ENCODE measurements around the gene C1orf210.

C1orf210 gene

DNA sequence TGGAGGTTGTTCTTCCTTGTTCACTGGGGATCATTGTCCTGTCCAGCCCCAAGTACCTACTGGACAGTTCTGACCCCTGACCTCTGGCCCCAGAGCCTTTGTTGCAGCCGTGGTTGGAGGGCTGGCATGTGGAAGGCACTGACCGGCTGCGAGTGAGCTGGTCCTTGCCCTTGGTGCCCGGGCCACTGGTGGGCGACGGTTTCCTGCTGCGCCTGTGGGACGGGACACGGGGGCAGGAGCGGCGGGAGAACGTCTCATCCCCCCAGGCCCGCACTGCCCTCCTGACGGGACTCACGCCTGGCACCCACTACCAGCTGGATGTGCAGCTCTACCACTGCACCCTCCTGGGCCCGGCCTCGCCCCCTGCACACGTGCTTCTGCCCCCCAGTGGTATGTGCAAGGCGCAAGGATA lies 26.8 kb upstream of the C1orf210 start:
- DNase-seq, result no peak

DNA sequence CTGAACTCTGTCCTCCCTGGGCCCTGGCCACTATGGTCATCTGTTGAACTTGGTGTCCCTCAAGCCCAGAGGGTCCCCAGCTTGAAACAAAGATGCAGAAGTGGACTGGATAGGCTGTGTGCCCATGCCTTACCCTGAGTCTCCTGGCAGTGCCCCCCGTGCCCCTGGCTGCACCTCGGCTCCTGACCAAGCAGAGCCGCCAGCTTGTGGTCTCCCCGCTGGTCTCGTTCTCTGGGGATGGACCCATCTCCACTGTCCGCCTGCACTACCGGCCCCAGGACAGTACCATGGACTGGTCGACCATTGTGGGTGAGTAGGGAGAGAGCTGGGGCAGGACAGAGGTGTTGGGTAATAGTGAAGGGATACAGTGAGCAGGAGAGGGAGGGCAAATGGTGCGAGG lies 26.1 kb upstream of the C1orf210 start:
- DNase-seq, result no peak

DNA sequence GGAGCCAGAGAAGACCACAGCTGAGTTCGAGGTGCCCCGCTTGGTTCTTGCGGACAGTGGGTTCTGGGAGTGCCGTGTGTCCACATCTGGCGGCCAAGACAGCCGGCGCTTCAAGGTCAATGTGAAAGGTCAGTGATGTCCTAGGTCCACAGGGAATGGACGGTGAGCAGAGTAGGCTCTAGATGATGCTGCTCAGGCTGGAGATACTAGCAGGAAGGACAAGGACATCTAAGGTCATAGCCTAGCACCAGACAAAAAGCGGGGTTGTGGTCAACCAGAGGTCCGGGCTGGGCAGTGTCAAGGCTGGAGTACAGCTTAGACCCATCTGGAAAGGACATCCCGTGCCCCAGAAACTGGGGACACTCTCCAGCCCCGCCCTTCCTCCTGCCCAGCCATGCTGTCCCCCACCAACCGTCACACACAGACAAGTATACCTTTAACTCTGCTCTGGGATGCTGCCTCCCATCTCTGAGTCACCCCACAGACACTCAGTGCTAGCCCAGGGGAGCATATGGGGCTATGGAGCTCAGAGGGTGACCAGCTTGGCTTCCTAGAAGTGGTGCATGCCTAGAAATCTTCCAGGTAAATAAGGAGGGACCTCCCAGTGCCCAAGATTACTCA lies 24.1 kb upstream of the C1orf210 start:
- no peak for DNase-seq

DNA sequence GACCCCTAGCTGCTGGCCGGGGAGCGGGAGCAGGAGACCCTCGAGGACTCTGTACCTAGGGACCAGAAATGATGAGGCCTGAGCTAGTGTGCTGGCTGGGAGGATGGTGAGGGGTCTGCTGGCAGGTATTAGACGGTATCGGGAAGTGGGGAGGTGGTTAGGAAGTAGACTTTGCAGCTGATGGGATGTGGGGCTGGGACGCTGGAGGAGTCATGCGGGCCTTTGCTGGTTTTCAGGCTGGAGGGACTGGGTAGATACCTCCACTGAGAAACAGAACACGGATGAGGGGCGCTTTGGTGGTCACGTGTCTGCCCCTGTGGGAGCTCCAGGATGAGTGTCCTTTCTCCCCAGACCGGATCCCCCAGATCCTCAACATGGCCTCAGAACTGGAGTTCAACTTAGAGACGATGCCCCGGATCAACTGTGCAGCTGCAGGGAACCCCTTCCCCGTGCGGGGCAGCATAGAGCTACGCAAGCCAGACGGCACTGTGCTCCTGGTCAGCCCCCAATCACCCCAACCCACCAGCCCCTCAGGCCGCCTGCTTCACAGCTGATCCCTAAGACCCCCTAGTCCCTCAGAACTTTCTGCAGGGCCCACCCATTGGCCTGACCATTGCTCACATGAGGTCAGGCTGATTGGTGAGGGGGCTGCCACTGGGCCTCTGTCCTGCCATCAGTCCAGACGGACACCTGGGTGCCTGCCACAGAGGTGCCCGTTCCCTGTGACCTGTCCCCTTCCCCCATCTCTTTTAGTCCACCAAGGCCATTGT lies 23.4 kb upstream of the C1orf210 start:
- DNase-seq, result no peak

DNA sequence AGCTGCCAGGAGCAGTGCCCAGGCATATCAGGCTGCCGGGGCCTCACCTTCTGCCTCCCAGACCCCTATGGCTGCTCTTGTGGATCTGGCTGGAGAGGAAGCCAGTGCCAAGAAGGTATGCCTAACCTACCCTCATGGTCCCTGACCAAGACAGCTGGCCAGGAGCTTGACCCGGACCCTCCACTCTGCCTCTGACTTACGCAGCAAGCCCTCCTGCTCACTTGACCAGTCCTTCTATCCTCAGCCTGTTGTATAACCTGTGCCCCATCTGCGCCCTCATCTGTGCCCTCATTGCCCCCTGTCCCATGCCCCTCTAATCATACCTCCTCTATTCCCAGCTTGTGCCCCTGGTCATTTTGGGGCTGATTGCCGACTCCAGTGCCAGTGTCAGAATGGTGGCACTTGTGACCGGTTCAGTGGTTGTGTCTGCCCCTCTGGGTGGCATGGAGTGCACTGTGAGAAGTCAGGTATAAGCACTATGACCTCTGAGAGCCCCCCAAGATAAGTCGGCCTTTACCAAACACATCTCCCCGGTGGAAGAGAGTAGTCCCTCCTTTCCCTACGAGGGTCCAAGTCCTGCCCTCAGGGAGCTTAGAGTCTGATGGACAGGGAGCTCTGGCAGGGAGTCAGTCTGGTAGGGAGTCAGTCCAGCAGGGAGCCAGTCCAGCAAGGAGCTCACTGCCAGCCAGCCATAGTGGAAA lies 22.2 kb upstream of the C1orf210 start:
- no peak for DNase-seq

DNA sequence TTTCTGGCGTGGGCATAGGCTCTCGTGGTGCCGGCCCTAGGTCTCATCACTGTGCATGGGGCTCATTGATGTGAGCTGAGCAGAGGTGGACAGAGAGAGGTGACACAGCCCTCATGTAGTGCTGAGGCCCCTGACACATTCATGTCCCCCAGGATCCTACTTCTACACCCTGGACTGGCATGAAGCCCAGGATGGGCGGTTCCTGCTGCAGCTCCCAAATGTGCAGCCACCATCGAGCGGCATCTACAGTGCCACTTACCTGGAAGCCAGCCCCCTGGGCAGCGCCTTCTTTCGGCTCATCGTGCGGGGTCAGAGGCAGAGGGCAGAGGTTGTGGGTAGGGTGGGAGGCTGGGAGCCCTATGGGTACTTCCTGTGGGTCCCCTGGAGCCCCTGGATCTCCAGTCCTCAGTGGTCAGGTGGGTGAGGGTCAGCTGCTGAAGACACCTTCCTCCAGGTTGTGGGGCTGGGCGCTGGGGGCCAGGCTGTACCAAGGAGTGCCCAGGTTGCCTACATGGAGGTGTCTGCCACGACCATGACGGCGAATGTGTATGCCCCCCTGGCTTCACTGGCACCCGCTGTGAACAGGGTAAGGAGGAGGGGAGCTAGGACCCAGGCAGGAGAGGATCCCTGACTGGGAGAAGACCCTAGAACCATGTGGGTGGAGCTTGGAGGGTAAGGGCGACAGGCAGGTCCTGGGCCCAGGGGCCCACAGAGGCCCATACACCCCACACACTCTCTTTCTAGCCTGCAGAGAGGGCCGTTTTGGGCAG lies 21.5 kb upstream of the C1orf210 start:
- DNase-seq, result no peak

DNA sequence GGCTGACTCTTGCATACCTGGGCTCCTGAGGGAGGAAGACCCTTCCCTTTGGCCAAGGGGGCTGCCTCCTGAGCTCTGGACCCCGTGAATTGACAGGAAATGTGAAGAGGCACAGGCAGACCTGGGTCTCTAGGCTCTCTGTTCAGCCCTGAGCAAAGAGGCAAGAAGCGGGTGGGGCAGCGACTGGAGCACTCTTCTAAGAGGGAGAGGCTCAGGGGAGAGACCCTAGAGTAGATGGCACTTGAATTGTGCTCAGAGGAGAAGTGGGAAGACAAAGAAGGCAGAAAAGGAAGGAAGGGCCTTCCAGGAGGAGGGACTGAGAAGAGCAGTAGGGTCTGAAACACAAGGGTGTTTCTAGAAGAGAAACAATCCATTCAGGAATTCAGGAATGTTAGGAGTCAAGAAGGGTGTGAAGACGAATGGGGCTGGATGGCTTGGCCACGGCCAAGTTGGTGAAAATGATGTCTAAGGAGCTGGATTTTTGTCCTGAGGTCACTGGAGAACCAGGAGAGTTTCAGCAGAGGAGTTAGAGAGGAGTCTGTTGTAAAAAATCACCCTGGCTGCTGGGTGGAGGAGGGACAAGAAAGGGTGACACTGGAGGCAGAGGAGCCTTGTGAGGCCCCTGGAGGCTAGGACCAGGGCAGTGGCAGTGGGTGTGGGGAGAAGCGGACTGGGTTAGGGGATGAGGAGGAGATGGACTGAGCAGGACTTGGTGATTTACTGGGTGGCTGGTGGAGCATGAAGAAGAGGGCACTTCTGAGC lies 20.7 kb upstream of the C1orf210 start:
- no peak for DNase-seq

DNA sequence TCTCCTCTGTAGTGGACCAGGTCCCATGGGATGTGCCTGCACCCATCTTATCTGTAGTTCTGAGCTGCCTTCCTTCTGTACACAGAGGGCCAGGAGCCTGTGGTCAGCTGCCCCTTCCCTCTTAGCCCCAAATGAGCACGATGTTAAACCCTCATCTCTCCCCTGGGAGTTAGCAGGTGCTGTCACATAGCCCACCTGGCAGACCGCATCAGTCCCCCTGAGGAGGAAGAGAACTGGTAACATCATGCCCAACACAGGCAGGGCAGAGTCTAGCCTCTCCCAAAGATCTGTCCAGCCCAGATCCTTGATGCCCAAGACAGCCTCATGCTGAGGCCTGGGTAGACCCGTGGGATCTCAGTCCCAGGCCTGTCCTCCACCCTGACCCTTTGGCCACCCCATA lies 20.1 kb upstream of the C1orf210 start:
- no peak for DNase-seq

DNA sequence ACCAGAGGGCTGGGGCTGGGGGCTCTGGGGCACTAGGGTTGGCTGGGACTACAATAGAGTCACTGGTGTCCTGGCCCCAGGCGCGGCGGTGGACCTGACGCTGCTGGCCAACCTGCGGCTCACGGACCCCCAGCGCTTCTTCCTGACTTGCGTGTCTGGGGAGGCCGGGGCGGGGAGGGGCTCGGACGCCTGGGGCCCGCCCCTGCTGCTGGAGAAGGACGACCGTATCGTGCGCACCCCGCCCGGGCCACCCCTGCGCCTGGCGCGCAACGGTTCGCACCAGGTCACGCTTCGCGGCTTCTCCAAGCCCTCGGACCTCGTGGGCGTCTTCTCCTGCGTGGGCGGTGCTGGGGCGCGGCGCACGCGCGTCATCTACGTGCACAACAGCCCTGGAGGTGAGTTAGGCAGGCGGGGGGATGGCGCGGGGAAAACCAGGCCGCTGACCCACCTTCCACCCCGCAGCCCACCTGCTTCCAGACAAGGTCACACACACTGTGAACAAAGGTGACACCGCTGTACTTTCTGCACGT lies 19.5 kb upstream of the C1orf210 start:
- no peak for DNase-seq

DNA sequence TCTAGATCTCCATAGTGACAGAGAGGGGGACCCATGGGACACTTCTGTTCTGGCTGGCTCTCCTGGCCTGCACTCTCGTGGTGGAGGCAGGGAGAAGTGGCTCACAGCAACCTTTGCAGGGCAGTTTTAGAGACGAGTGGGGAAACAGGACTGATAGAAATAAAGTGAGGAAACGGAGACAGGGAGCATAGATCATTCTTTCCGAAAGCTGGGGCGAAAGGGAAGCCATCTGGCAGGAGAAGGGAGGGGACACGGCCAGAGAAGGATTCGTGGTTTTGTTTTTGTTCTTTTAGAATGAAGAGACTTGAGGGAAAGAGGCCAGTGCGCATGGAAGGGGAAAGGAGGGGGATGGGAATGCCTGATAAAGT lies 18.9 kb upstream of the C1orf210 start:
- DNase-seq, result no peak

DNA sequence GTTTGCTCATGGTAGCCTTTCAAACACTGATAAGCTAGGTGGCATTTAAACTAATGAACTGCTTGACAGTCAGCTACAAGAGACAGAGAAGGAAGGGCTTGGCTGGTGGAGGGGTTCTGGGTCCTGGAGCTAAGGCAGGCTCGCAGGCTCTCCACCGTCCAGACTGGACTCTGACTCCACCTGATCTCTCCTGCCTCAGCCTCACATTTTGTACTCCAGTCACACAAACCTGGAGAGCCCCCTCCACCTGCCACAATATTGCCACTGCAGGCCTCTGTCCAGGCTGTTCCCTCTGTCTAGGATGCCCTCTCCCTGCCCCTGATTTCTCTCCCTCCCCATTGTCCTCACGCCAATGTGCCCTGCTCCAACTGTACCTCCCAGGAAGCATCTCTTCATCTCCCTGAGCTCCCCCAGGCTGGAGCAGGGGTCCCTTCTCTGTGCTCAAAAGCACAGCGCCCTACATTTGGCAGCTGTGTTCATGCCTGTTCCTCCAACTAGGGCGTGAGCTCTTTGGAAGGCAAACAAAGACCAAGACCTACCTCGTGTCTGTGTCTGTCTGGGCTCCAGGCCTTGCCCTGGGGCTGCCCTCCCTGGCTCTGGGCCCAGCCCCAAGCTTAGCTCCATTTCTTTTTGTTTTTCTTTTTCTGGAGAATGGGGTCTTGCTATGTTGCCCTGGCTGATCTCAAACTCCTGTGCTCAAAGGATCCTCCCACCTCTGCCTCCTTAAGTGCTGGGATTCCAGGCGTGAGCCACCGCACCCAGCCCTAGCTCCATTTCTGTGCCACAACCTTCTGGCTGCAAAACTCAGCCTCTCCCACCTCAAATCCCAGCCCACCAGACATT lies 18.3 kb upstream of the C1orf210 start:
- no peak for DNase-seq

DNA sequence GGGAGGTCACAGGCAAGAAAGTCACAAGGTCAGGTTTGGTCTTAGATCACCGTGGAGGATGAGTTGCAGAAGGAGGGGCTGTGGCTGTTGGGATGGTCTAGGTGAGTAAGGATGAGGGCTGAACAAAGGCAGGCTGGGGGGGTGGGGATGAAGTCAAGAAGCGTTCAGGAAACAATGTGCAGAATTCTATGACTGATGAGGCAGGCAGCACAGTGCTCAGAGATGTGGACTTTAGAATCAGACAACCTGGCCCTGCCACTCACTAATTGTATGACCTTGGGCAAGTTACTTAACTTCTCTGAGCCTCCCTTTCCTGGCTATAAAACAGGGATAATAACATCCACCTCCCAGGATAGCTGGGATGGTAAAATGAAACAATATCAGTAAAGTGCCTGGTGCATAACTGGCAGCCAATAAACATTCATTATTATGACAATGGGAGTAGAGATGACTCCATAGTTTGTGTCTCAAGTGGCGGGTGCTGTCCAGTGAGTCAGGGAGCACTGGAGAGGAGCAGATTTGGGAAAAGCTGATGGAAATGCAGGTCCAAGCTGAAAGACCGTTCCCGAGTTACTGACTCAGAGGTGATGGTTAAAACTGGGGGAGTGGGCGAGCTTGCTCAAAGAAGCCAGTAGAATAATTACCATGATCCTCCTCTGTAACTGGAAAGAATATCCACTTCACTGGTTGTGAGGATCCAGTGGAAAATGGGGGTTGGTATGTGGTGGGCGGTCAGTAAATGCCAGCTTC lies 17.5 kb upstream of the C1orf210 start:
- no peak for DNase-seq

DNA sequence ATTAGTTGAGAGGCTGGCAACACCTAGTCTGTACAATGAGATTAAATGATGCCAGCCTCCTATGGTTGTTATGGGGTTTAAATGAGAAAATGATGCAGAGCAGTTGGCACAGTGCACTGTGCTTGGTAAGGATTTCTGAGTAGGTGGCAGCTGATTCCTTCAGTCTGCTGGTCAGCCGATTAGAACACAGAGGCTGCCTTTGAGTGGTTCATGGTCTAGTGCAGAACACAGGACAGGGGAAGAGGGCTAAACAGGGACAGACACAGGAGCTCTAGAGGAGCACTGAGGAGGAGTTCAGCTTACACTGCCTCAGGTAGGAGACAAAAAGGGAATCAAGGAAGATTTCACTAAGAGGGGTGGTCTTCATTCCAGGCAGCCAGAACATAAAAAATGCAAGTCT lies 16.8 kb upstream of the C1orf210 start:
- no peak for DNase-seq

DNA sequence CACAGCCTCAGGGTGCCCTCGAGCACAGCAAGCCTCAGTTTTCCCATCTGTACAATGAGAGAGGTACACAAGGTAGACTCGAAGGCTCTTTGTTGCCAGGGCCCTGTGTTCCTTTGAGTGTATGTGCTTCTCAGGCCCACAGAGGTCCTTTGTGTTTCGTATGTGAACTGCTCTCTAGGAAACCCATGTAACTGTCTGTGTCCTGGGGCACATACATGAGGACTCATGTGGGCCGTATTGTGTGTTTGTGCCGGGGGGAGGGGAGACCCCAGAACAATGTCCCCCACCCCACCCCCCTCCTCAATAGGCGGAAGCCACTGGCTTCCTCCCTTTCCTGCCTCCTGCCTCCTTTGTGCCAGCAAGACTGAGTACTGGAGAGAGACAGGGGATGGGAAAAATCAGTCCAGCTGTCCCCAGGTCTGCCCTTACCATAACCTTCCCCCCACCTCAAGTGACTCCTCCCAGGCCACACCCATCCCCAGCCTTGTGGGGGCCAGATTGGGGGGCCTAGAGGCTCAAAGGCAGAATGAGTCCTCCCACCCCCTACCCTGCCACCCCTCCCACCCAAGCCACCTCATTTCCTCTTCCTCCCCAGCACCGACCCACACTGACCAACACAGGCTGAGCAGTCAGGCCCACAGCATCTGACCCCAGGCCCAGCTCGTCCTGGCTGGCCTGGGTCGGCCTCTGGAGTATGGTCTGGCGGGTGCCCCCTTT lies 15.2 kb upstream of the C1orf210 start, which contains the start of gene TIE1:
TIE1 (plus strand) TSS at position 605 of the 717 bp plus-strand sequence; CDS start at position 695, 90 bp downstream.
- DNase-seq, result no peak

DNA sequence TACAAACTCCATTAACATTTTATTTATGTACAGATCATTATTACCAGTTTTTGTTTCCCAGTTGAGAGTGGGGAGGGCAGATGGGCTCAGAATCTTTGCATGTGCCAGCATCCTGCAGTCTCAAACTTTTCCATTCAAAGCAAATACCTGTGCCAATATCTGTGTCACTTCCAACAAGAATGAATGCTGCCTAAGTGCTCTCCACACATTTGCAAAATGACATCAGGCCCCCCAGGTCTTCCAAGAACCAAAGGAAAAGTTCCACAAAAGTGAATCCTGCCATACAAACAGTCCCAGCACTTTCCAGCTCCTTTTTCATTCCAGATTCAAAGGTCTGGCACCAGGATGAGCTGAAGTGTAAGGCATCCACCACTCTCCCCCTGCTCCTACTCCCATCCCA lies 13.7 kb upstream of the C1orf210 start:
- DNase-seq, result no peak

DNA sequence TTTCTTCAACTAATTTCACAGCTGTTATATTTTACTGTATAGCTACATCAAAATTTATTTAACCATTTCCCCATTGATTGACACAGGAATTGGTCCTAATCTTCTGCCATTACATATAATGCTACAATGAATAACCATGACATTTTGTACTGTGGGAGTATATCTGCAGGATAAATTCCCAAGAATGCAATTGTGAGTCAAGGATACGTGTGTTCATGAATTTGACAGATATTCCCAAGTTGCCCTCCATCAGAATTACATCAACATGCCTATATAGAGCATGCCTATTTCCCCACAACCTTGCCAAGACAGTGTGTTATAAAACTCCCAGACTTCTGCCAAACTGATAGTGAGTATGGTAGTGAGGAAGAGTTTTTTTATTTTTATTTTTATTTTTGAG lies 12.7 kb upstream of the C1orf210 start:
- DNase-seq, result no peak

DNA sequence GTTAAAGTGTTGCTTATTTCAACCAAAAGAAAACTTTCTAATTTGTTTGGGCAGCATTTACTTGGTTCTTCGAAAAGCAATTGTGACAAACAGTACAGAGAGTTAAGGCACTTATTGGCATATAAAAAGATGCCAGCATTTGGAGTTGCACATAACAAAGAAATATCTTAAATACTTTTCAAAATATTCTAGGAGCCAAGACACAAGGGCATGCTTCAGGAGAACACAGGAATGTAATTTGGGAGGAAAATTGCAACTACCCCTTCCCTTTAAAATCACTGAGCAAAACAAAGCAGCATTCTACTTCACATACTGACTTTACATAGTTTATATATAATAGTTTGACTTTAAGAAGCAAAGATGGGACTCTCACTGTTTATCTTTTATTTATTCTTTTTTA lies 10.8 kb upstream of the C1orf210 start:
- no peak for DNase-seq

DNA sequence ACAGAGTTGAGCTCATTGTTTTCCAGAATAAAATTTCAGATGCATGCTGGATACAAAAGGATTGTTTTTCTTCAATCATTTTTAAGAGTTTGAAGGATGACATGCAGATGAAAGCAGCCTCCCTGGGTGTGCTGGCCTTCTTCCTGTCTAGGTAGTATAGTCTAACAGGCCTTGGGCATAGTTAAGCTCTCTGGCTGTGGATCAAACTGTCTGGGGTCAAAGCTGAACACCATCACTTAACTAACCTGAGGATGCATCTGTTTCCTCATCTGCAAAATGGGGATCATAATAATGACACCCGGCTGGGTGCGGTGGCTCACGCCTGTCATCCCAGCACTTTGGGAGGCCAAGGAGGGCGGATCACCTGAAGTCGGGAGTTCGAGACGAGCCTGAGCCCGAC lies 9.4 kb upstream of the C1orf210 start:
- DNase-seq, result no peak

DNA sequence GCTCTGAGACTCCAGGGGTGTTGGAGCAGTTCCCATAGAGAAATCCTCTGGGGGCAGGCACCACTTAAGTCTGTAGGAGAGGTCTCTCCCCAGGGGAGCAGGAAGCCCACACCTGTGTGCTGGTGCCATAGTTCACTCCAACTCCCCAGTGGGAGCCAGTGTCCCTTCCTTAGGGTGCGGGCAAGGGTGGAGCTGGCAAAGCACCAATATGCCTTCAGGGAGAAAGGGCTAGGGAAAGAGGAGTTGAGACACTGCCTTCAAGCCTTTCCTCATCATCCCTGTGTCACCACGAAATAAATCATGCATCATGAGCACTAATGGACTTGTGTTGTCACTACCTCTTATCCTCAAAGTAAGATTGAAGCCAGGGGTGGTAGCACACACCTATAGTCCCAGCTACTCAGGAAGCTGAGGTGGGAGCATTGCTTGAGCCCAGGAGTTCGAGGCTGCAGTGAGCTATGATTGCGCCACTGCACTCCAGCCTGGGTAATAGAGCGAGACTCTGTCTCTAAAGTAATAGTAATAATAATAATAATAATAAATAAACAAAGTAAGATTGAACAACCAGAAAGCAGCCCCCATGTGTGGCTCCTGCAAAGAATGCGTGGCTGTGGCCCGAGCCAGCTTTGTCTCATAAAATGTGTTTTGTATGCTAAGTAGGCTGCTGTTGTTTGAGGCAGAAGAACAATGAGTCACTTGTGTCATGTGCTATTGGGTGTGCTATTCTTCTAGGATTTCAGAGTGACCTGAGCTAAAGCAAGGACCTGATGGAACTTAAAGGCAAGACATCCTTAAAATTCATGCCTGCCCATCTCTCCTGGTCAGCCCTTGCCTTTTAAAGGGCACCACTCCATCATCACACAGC lies 8.7 kb upstream of the C1orf210 start:
- DNase-seq, result no peak

Measured in stimulated activated CD4-positive, alpha-beta T cell treated with anti-CD3 and anti-CD28 coated beads, Interleukin-2, amount 100 ng/mL, for 24 hours (primary cell).